ENCODE data around the gene UTP15. TPM values are rescaled to one million over a fixed set of nuclear protein-coding genes. Genes with fewer than 3 reads are reported as not detected.

UTP15 gene
- total and polyA plus RNA-seq, 2 donors (not counting 3 experiments of a cell fraction or from before 2014, with no cell fraction given), result 11.7 to 25.2 TPM

- dilution Hi-C loops (cut with MboI; ENCODE audit: extremely low pct_ligation_motif_present, low sequenced_read_pairs), result no loop called here
- ChIA-PET POLR2A (no interaction called here), CTCF (no interaction called here)
- no peak overlapping the region for H3K4me3 ChIP-seq (replicated peaks in 1 of 3; ENCODE audit: insufficient read depth in 1 of 3, low read depth in 1 of 3, low read length in 3 of 3)
- DNase-seq (ENCODE audit: low read depth, low spot score) (no peak), FAIRE-seq (no peak)
- H3K36me3 ChIP-seq (ENCODE audit: control insufficient read depth in 2 of 2, extremely low read depth in 1 of 2, insufficient read depth in 2 of 2, low read length in 2 of 2), result no peaks in the 10 kb centered on the region
- H3K9ac ChIP-seq (replicated peaks; ENCODE audit: extremely low read depth, insufficient read depth, low read length), result no peak overlapping the region
- H3K27ac ChIP-seq (ENCODE audit: insufficient read depth, low read depth, low read length), result no peak overlapping the region
- no peaks in the 10 kb centered on the region for H3K9me3 ChIP-seq (replicated peaks; ENCODE audit: control insufficient read depth, insufficient read depth, low read length)
- H3K79me2 ChIP-seq (ENCODE audit: control insufficient read depth, insufficient read depth, low read length), result no peaks in the 10 kb centered on the region
- H3K27me3 ChIP-seq (ENCODE audit: control insufficient read depth in 2 of 2, insufficient read depth in 2 of 2, low read length in 2 of 2), result peaks cover 9 to 29% of the 10 kb centered on the region in 2 experiments
- H3K4me1 ChIP-seq (ENCODE audit: control insufficient read depth, extremely low read depth, insufficient read depth, low read length), result peaks cover 2% of the 10 kb centered on the region
- no peaks in the 10 kb centered on the region for H3K9me1 ChIP-seq (replicated peaks; ENCODE audit: control insufficient read depth, extremely low read depth, insufficient read depth, low read length)
- intact Hi-C loops (cut with micrococcal nuclease), result no loop called here
- no TSS peak for BruUV-seq (replicated peaks)
- no peak overlapping the region for H3K4me2 ChIP-seq (ENCODE audit: insufficient read depth, low read length)
- TF ChIP-seq FOS (IDR thresholded peaks at IDR 0.05; ENCODE audit: borderline replicate concordance, insufficient read depth, low read length) (no peak), EZH2 (IDR thresholded peaks at IDR 0.05; ENCODE audit: borderline replicate concordance, low read depth, low read length, severe bottlenecking) (no peak), GATA2 (IDR thresholded peaks at IDR 0.05; ENCODE audit: insufficient read depth, insufficient read length, low read depth, low read length) (no peak), JUN (IDR thresholded peaks at IDR 0.05; ENCODE audit: borderline replicate concordance, insufficient read depth, insufficient read length, low read depth) (no peak), CTCF (IDR thresholded peaks at IDR 0.05; ENCODE audit: extremely low read depth in 1 of 2, insufficient read depth in 1 of 2, low read depth in 1 of 2, low read length in 2 of 2) (no peak), MYC (IDR thresholded peaks at IDR 0.05; ENCODE audit: low read depth, low read length) (no peak), POLR2A (IDR thresholded peaks at IDR 0.05; ENCODE audit: low read depth, low read length) (no peak), POLR2AphosphoS5 (IDR thresholded peaks at IDR 0.05; ENCODE audit: insufficient read depth, low read depth, low read length) (no peak)
- TF ChIP-seq, protein P1, sequence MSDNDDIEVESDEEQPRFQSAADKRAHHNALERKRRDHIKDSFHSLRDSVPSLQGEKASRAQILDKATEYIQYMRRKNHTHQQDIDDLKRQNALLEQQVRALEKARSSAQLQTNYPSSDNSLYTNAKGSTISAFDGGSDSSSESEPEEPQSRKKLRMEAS (IDR thresholded peaks at IDR 0.05; ENCODE audit: insufficient read depth, insufficient read length), result no peak
- no peak overlapping the region for H2AFZ ChIP-seq (ENCODE audit: low read depth, low read length)
- no peaks in the 10 kb centered on the region for H4K20me1 ChIP-seq (replicated peaks; ENCODE audit: control insufficient read depth, extremely low read depth, insufficient read depth, low read length)
These were observed 37.3 kb upstream of the UTP15 start for GRCh38 chr5:73528248-73528647.

Data from endothelial cell of umbilical vein (primary cell).